Kidney glomerular epithelial cell (primary cell): ENCODE data around the gene DDX1.
"Not testable (repeated sequence)": the region's sequence is repeated elsewhere in the genome, so short reads cannot be mapped to it uniquely, and the experiment has no call there.

Experiments used
- DNase-seq: peaks from one replicate; lab custom pipeline; 2025; lab: John Stamatoyannopoulos, UW

The DDX1 gene

GRCh38 chr2:15595342-15595905, 3.8 kb downstream of the DDX1 start:
- DNase-seq = no peak

DNA sequence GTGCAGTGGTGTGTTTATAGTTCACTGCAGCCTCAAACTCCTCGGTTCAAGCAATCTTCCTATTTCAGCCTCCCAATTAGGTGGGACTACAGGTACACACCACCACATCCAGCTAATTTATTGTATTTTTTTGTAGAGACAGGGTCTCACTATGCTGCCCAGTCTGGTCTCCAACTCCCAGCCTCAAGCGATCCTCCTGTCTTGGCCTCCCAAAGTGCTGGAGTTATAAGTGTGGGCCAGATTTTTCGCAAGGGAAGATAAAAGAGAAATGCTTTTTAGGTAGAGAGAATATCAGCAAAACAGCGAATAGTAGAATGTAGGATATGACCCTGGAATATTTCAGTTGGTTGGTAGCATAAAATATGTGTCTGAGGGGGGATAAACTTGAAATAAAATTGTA, 4.3 kb downstream of the DDX1 start:
- no peak for DNase-seq

GRCh38 chr2:15596350-15596749, 4.7 kb downstream of the DDX1 start:
- no peak for DNase-seq

GRCh38 chr2:15596968-15597367, 5.3 kb downstream of the DDX1 start:
- no peak for DNase-seq

GRCh38 chr2:15599994-15600393, 8.3 kb downstream of the DDX1 start:
- DNase-seq = no peak

DNA sequence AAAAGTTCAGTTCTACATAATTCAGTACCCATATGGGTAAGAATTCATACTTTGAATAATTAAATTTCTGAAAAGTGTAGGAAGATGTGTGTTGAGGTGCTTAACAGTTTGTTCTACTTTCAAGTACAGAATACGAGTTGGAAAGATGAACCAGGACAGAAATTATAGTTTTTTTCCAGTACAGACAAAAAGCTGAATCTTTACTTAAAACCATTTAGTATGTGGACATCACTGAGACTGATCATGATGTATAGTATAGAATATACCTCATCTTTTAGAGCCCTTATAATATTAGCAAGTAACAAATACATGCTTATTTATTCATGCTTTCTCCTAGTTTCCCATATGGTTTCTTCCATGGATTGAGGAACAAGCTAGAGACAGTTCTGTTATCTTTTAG, 10.0 kb downstream of the DDX1 start:
- DNase-seq = no peak

GRCh38 chr2:15602393-15602792, 10.7 kb downstream of the DDX1 start:
- DNase-seq = no peak

- DNase-seq = no peak
Observed at GRCh38 chr2:15603044-15603765, 11.5 kb downstream of the DDX1 start.

DNA sequence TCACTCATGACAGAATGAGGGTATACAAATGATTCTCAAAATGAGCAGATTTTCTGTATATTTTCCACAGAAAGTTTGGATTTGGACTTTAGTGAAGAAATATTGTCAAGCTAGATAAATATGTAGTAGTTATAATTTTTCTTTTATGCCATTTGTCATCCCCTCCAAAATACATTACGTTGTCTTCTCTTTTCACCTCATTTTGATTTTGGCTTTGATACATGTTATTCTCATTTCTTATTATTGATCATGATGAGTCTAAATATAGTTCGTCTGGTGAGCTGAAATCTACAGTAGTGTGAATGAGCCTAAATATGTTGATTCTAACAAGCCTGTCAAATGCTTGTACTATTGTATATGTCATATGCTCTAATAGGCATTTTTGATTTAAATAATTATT, 12.3 kb downstream of the DDX1 start:
- DNase-seq = no peak

DNA sequence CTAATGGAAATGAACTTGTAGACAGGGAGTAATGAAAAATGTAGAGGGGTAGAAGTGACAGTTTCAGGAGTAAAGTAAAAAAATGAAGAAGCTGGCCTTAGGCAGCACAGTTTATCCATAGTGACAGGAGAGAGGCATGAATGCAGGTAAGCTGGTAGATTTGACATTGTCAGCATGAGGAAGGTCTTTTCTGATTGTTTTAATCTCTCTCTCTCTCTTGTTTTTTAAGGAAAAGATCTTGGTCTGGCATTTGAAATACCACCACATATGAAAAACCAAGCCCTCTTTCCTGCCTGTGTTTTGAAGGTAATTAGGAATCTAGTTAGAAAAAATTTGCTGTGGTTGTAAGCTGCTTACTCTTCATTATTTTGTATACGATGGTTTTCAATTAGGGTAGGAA, 14.1 kb downstream of the DDX1 start:
- DNase-seq = no peak

- no peak for DNase-seq
Observed at GRCh38 chr2:15606481-15607441, 15.1 kb downstream of the DDX1 start.

DNA sequence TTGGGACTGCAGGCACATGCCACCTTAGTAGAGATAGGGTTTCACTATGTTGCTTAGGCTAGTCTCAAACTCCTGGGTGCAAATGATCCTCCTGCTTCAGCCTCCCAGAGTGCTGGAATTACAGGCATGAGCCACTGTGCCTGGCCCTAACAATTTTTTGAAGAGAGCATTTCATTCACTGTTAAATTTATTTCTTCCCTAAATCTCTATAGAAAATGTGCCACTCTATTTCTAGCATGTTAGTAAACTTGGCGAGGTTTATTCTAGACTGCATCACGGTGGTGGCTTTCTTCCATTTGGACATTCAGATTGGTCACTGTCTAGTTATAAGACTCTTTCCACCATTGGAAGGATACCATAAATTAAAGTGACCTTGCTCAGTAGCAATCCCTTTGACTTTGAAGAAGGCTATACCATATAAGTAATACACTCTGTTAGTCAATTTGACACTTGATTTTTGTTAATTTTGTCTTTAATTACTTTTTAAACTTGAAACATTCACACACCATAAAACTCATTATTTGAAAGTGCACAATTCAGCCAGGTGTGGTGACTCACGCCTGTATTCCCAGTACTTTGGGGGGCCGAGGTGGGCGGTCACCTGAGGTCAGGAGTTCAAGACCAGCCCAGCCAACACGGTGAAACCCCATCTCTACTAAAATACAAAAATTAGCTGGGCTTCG, 16.2 kb downstream of the DDX1 start:
- no peak for DNase-seq

- DNase-seq = no peak
Observed at GRCh38 chr2:15608392-15608761, 16.7 kb downstream of the DDX1 start.

DNA sequence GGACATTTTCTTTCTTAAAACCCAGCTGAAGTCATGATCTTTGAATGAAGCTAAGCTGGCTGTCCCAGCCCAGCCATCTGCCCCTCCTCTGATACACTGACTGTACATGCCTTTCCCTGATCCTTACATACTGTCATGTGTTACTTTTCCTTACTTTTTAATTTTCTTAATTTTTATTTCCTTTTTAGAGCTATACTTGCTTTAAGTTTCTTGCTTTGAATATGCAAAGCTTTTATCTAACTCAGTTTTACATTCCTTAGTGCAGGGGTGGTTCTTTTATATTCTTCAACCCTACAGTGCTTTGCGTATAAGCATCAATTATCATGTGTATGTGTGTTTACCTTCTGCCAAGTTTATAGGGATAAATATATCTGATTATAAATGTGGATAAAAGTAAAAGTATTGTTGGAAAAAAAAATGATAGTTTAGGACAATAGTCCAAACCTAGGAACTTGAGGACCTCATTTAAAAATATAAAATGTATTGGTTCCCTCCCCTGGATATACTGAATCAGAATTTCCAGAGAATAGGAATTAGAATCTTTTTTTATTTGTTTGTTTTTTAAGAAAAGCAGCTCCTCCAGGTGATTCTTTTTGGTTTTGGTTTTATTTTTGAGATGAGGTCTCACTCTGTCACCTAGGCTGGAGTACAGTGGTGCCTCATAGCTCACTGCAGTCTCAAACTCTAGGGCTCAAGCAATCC, 17.8 kb downstream of the DDX1 start:
- no peak for DNase-seq

GRCh38 chr2:15610430-15610952, 18.8 kb downstream of the DDX1 start:
- DNase-seq = no peak

- DNase-seq = not testable (repeated sequence)
Observed at GRCh38 chr2:15612101-15612500, 20.4 kb downstream of the DDX1 start.

DNA sequence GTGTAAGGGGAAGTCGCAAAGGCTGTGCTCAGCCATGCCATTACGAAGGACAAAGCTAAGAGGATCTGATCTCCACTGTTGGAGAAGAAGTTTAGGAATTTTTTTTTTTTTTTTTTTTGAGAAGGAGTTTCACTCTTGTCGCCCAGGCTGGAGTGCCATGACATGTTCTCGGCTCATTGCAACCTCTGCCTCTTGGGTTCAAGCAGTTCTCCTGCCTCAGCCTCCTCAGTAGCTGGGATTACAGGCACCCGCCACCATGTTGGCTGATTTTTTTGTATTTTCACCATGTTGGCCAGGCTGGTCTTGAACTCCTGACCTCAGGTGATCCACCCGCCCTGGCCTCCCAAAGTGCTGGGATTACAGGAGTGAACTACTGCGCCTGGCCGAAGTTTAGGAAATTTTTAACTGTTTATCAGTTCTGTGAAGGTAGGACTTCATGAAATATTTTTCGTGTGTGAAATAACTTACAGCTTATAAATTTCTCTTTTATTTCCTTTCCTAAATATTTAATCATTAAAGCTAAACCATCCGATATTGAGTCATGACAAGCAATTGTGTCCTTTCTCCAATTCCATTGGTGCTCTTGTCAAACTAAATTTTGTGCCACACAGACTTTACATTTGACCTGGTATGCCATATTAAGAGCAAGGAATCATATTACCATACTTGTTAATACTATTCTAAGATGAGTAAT, 22.2 kb downstream of the DDX1 start:
- DNase-seq = no peak

DNA sequence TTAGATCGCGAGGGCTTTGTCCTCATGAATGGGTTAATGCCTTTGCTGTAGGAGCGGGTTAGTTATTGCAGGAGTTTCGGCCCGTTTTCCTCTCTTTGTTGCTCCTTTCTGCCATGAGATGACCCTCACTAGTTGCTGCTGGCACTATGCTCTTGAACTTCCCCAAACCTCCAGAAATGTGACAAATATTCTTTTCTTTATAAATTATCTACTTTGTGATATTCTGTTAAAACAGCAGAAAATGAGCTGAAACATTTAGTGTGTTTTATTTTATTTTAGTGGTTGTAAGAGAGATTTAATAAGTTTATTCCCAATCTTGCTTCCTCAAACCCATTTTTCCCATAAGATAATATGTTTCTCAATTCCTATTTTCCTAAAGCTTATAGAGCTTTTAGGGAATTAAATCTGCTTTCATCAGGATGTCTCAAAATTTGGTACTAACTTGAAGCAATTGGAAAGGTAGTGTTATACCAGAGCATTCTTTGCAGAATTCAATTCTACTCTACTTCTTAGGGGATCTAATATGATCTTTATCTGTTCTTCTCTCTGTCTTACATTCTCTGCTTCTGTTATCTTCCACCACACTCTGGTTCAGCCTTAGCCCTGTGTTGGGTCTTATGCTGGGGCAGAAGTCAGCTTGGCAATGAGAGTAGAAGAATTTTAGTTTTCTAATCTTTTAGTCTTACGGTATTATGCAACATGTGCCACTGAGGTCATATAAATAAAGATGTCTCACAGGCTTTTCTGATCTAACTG, 23.1 kb downstream of the DDX1 start:
- DNase-seq = no peak

GRCh38 chr2:15615301-15615920, 23.7 kb downstream of the DDX1 start:
- no peak for DNase-seq

DNA sequence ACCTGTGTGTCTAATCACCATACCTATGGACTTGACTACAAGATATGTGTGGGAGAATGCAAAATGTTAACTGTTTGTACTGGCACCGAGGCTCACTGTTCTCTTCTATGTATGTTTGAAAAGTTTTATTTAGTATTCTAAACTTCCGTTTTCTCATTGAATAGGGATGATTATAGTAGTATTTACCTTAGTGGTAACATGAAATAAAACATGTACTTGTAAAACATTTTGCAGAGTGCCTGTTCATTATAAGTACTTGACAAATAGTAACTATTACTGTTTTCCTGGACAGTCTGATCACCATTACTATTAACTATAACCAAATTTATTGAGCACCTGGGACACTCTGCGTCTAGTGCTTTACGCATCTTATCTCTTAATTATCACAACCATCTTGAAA, 24.8 kb downstream of the DDX1 start:
- no peak for DNase-seq
